CD4-positive, alpha-beta T cell treated with Interleukin-6 for 4 hours (primary cell): ENCODE results near the gene ZNF318.

ENCODE experiments used
- DNase-seq: peaks from one replicate; pipeline ENCODE4 v3.0.0-alpha.2; 2020; ENCODE audit warnings: mixed read lengths

The ZNF318 gene

GRCh38 chr6:43297644-43298564 is 71.5 kb downstream of the ZNF318 start, which contains the start of gene SLC22A7:
Gene SLC22A7 (plus strand): TSS chr6:43298260. CDS start chr6:43298359, 99 bp downstream.
- DNase-seq = no peak

- no peak for DNase-seq
Measured at GRCh38 chr6:43296780-43297497, 72.5 kb downstream of the ZNF318 start.

- DNase-seq = no peak
Measured at GRCh38 chr6:43295456-43295855, 74.0 kb downstream of the ZNF318 start.

DNA sequence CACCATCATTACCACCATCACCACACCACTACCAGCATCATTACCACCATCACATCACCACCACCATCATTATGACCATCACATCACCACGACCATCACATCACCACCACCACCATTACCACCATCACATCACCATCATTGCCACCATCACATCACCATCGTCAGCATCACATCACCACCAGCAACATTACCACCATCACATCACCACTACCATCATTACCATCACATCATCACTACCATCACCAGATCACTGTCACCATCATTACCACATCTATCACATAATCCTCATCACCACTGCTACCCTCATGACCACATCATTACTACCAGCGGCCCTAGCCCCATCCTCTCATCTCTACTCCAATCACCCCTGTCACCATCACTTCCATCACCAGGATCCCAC is 74.9 kb downstream of the ZNF318 start:
- DNase-seq = no peak

- no peak for DNase-seq
Measured at GRCh38 chr6:43293698-43294097, 75.7 kb downstream of the ZNF318 start.

GRCh38 chr6:43292763-43293318 is 76.6 kb downstream of the ZNF318 start:
- no peak for DNase-seq

DNA sequence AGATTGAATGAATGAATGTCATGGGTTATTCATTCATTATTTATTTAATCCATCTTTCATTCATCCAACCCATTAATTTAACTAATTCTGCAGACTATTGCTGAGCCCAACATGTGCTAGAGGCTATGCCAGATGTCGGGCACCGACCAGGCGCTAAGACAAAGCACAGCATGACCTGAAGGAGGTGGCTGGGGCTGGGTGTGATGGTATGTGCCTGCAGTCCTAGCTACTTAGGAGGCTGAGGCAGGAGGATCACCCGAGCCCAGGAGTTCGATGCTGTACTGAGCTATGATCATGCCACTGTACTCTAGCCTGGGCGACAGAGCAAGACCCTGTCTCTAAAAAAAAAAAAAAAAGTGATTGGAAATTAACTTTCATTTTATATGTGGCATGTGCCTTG is 77.1 kb downstream of the ZNF318 start:
- DNase-seq = no peak

DNA sequence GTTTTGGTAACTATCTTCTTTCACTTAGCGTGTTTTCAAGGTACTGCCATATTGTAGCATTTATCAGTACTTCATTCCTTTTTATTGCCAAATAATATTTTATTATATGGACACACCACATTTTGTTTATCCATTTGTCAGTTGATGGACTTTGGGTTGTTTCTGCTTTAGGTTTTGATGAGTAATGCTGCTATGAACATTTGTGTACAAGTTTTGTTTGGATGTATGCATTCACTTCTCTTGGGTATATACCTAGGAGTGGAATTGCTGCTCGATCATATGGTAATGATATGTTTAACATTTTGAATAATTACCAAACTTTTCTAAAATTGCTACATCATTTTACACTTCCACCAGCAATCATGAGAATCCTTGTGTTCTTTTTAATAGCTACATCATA is 77.7 kb downstream of the ZNF318 start:
- no peak for DNase-seq

- DNase-seq = no peak
Measured at GRCh38 chr6:43290905-43291355, 78.5 kb downstream of the ZNF318 start.

- DNase-seq = no peak
Measured at GRCh38 chr6:43290339-43290904, 79.0 kb downstream of the ZNF318 start.

DNA sequence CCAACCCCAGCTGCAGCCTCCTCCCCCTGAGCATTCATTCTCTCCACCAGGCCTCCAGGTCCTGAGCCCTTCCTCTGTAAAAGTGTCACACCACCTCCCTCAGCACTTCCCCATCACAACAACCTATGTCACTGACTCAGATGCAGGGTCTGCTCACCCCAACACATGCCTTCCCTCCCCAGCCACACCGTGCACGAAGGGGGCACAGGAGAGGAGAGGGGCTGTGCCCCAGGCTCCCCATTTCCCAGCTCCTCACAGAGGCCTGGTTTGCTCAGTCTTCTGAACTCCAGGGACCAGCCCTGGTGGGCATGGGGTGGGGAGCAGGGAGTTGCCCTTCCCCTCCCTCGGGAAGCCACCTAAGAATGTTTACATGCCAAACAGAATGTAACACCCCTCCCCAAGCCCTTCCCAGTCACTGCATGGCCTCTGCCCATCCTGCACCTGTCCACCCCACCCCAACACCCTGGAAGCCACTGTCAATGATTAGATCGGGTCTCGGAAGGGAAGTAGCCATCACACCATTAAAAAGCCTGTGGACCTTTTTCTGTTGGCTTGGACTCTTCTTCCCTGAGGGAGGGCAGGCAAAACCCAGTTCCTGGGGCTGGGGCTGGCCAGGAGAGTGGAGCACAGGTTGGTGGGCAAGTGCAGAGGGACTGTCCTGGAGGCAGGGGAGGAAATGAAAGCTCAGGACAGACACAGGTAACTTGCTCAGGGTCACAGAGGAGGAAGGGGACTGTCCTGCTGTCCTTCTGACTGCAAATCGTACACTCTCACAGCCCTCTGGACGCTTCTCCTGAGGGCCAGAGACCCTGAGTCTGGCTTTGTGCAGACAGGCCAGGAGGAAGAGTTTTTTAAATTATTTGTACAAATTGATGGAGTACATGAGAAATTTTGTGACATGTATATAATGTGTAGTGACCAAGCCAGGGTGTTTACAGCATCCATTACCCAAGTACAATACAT is 81.4 kb downstream of the ZNF318 start:
- no peak for DNase-seq

DNA sequence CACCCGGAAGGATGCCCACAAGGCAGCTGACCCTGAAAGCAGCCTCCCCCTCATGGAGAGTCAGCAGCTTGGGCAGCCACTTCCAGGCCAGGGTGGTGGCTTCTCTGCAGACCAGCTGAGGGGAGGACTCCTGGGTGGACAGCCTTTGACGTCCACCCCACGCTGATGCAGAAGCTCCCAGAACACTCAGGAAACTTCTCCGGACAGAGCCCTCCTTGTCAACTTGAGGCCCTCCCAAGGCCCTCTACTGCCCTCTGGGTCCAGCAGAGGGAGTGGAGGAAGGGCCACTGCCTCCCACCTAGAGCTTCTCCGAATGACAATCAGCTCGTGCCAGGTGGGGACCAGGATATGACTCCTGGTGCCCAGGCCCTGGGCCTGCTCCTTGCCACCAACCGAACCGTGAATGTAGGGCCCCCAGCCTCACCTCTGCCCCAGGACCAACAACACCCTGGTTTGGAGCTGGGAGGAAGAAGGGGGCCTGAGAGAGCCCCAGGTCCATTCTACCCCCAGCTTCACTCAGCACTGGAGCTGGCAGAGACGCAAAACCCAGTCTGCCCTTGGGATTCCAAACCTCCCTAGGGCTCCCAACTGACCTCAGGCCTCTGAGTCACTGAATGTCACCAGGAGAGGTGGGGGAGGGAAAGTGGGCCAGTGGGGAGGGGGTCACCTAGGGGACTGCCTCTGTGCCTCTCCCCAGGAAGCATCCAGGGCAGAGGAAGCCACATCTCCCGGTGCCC is 82.3 kb downstream of the ZNF318 start:
- no peak for DNase-seq

DNA sequence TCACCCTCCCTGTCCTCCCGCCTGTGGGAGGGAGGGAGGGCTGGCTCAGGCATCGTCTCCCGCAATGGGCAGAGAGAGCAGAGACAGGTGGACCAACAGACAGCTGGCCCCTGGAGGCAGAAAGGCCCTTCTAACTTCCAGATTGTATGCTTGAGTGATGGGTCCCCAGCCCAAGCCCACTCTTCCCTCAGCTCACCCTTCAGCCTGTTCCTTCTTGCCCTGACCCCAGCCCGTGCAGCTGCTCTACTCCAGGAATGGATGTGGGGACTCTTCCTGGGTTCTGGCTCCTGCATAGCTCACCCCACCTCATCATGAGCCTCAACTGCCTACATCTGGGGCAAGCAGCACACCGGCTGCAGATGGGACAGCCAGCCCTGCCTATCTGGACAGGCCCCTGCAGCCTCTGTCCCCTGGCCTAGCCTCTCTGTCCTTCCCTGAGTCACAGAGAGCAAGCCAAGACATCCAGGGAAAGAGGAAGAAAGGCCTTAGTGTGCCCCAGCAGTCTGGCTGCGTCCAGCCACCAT is 82.9 kb downstream of the ZNF318 start:
- no peak for DNase-seq
